Keratinocyte (primary cell): Measurements from ENCODE around the gene ANKMY1.

Experiments
- CTCF ChIP-seq, 3 experiments: IDR thresholded peaks in 1 of 3; conservative IDR thresholded peaks in 1 of 3; optimal IDR thresholded peaks in 1 of 3; 2 replicates in 2 of 3; 3 replicates in 1 of 3; pipeline versions ENCODE3 to v1.5.1; 2011; ENCODE audit warnings: low read length in 3 of 3, mild to moderate bottlenecking in 3 of 3, moderate library complexity in 2 of 3, control low read depth in 1 of 3, inconsistent platforms in 1 of 3; ENCODE audit not compliant: insufficient read depth in 2 of 3; ENCODE audit errors: extremely low read depth in 1 of 3
- EZH2 ChIP-seq: IDR thresholded peaks from one replicate; pipeline ENCODE4 v1.6.1; 2012; ENCODE audit warnings: inconsistent platforms, mild to moderate bottlenecking, low read length, moderate library complexity

- TF ChIP-seq CTCF (optimal IDR thresholded peaks at IDR 0.05 in 1 of 3, IDR thresholded peaks at IDR 0.05 in 1 of 3, conservative IDR thresholded peaks at IDR 0.05 in 1 of 3; ENCODE audit: extremely low read depth in 1 of 3, insufficient read depth in 2 of 3, low read length in 3 of 3) (no peak), EZH2 (no peak)
These were observed at the start of gene ANKMY1 for GRCh38 chr2:240557808-240558207.
